ENCODE measurements around the gene LTBP1. TPM values are rescaled to one million over a fixed set of nuclear protein-coding genes. Genes with fewer than 3 reads are reported as not detected.

LTBP1 gene
- polyA plus RNA-seq, 1 experiment = 124 TPM

DNA sequence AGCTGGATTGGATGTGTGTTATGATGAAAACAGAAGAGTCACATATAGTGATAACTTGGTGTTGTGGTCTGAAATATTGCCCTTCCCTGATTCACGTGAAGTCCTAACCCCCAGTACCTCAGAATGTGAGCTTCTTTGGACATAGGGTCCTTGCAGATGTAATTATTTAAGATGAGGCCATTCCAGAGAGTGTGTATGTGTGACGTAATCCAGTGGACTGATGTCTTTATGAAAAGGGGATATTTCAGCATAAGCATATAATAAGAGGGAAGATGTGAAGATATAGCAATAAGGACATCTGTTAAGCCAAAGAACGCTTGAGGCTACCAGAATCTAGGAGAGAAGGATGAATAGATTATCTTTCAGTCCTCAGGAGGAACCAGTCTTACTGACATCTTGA is 62.5 kb downstream of the LTBP1 start:
- TF ChIP-seq, protein P1, sequence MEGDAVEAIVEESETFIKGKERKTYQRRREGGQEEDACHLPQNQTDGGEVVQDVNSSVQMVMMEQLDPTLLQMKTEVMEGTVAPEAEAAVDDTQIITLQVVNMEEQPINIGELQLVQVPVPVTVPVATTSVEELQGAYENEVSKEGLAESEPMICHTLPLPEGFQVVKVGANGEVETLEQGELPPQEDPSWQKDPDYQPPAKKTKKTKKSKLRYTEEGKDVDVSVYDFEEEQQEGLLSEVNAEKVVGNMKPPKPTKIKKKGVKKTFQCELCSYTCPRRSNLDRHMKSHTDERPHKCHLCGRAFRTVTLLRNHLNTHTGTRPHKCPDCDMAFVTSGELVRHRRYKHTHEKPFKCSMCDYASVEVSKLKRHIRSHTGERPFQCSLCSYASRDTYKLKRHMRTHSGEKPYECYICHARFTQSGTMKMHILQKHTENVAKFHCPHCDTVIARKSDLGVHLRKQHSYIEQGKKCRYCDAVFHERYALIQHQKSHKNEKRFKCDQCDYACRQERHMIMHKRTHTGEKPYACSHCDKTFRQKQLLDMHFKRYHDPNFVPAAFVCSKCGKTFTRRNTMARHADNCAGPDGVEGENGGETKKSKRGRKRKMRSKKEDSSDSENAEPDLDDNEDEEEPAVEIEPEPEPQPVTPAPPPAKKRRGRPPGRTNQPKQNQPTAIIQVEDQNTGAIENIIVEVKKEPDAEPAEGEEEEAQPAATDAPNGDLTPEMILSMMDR (IDR thresholded peaks at IDR 0.05; ENCODE audit: insufficient read depth, low read depth, low read length) = no peak
- POLR2A ChIA-PET = no interaction called here
- Histone ChIP-seq H3K36me3 (ENCODE audit: control insufficient read depth, insufficient read depth, low read length) (no peaks in the 10 kb centered on the region), H3K27me3 (ENCODE audit: control insufficient read depth, insufficient read depth, low read length) (no peaks in the 10 kb centered on the region), H3K4me3 (ENCODE audit: low read depth, low read length) (no peak overlapping the region)
- DNase-seq (ENCODE audit: low read depth) = no peak
- CTCF ChIA-PET = no interaction called here

DNA sequence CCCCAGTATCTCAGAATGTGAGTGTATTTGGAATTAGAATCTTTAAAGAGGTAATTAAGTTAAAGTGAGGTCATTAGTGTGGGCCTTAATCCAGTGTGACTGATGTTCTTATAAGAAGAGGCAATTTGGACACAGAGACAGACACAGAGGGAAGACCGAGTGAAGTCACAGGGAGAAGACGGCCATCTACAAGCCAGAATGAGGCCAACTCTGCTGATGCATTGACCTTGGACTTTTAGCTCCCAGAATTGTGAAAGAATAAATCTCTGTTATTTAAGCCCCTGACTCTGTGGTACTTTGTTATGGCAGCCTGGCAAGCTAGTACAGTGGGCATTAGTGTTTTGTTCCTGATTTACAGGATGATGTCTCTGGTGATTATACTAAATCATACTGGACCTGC is 64.6 kb downstream of the LTBP1 start:
- no peaks in the 10 kb centered on the region for H3K36me3 ChIP-seq (ENCODE audit: control insufficient read depth, insufficient read depth, low read length)
- ChIA-PET POLR2A (no interaction called here), CTCF (interaction anchor here (1.5 kb wide), 1 partner anchor 23 kb away, joined by 4 read pairs; no protein-coding TSS in a partner anchor)
- H3K27me3 ChIP-seq (ENCODE audit: control insufficient read depth, insufficient read depth, low read length) = no peaks in the 10 kb centered on the region
- TF ChIP-seq, protein P1 (IDR thresholded peaks at IDR 0.05; ENCODE audit: insufficient read depth, low read depth, low read length) = no peak
- H3K4me3 ChIP-seq (ENCODE audit: low read depth, low read length) = no peak overlapping the region
- DNase-seq (ENCODE audit: low read depth) = no peak

DNA sequence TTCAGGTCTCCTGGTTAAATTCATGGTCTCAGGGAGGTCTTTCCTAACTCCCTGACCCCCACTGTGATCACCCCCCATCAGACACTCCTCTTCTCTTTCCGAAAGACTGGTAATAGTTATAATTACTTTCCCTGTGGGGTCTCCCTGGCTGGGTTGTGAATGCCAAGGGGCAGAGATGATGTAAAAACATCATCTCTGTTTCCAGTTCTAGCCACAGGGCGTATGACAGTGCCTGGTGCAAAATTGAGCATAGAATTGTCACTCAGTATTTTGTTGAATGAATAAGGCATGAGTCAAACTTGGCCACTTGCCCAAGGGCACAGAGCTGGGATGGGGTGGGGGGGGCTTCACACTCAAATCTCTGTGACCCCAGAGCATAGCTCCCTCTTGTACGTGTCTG is 65.2 kb downstream of the LTBP1 start:
- POLR2A ChIA-PET = no interaction called here
- no peak overlapping the region for H3K4me3 ChIP-seq (ENCODE audit: low read depth, low read length)
- DNase-seq (ENCODE audit: low read depth) = no peak
- H3K36me3 ChIP-seq (ENCODE audit: control insufficient read depth, insufficient read depth, low read length) = no peaks in the 10 kb centered on the region
- TF ChIP-seq, protein P1 (IDR thresholded peaks at IDR 0.05; ENCODE audit: insufficient read depth, low read depth, low read length) = no peak
- CTCF ChIA-PET = interaction anchor here (0.6 to 1.5 kb wide), 2 partner anchors 22 to 429 kb away, joined by 3 to 4 read pairs; no protein-coding TSS in a partner anchor
- no peaks in the 10 kb centered on the region for H3K27me3 ChIP-seq (ENCODE audit: control insufficient read depth, insufficient read depth, low read length)

DNA sequence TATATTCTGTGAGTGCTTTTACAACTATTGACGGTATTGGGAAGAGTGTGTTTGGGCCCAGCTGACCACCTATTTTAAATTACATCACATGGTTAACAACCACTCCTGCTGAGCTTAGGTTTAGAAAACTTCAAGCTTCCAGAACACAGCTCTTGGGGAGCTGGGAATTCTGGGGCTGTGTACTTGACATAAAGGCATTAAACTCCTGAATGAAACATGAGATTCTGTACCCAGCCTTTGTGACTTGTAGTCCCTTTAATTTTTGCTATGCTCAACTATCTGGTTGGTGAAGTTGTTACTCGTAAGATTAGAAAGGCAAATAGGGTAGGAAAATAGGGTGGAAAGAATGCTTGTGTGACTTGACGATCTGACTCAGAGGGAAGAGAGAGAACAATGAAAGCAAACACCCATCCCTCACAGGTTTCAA is 66.9 kb downstream of the LTBP1 start:
- DNase-seq (ENCODE audit: low read depth) = no peak
- POLR2A ChIA-PET = no interaction called here
- TF ChIP-seq, protein P1 (IDR thresholded peaks at IDR 0.05; ENCODE audit: insufficient read depth, low read depth, low read length) = no peak
- no peak overlapping the region for H3K4me3 ChIP-seq (ENCODE audit: low read depth, low read length)
- CTCF ChIA-PET = no interaction called here
- H3K27me3 ChIP-seq (ENCODE audit: control insufficient read depth, insufficient read depth, low read length) = no peaks in the 10 kb centered on the region
- H3K36me3 ChIP-seq (ENCODE audit: control insufficient read depth, insufficient read depth, low read length) = no peaks in the 10 kb centered on the region

DNA sequence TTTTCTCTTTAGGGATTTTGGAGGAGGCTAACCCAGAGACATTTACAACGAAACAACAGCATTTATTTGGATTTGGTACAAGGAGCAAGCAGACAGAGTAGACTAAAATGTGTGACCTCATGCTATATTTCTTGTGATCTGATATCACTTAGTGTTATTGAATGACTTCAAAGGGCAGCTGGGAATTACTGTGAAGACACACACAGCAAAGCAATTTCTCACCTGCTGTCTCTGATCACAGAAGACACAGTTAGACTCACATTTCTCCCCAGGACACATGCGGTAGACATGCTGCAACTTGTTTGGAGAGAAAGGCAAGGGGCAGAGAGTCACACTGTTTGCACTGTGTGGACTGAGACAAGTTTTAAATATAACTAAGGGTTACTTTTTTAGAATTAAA is 67.5 kb downstream of the LTBP1 start:
- POLR2A ChIA-PET = no interaction called here
- TF ChIP-seq, protein P1 (IDR thresholded peaks at IDR 0.05; ENCODE audit: insufficient read depth, low read depth, low read length) = no peak
- DNase-seq (ENCODE audit: low read depth) = no peak

More for the DNA sequence above, 67.5 kb downstream of the LTBP1 start:
- Histone ChIP-seq H3K27me3 (ENCODE audit: control insufficient read depth, insufficient read depth, low read length) (no peaks in the 10 kb centered on the region), H3K4me3 (ENCODE audit: low read depth, low read length) (no peak overlapping the region), H3K36me3 (ENCODE audit: control insufficient read depth, insufficient read depth, low read length) (no peaks in the 10 kb centered on the region)
- CTCF ChIA-PET = no interaction called here

Data from BJ (cell line).